ENCODE data around the gene SCML1.

The SCML1 gene, protein sequence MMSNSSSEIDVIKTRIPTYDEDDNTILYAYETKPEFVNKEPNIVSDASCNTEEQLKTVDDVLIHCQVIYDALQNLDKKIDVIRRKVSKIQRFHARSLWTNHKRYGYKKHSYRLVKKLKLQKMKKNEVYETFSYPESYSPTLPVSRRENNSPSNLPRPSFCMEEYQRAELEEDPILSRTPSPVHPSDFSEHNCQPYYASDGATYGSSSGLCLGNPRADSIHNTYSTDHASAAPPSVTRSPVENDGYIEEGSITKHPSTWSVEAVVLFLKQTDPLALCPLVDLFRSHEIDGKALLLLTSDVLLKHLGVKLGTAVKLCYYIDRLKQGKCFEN

DNA sequence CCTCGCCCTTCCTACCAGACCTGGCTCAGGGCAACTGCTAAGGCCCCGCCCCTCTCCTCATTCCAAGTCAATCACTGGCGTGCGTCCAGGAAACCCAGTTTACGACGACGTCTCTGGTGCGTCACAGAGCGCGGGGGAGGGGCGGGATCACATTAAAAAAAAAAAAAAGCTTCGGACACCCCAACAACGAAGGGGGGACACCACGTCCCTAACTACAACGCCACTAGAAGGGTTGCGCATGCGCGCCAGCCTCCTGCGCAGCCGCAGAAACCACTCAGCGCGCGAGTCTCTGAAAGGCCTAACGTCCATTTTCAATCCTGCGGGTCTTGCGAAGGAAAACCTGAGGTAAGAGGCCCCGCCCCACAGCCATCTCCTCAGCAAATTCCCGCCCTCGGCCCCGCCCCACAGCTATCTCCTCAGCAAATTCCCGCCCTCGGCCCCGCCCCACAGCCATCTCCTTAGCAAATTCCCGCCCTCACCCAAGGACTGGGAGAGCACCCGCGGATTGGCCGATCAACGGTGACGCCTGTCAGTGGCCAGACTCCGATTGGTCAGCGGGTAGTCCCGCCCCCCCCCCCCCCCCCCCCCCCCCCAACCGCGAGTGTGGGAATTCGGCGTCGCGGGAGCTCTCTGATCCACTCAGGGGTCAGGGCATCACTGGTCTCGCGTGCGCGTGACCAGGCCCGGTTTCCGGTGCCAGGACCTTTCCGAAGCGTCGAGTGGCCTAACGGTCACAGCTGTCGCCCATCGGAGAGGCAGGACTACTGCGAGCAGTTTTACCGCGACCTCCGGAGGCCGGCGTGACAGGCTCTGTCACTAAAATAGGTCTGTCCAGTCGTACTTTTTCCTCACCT is at the start of gene SCML1:
Gene SCML1 (plus strand): TSS at position 638 of the 854 bp plus-strand sequence. CDS start 6,694 bp downstream, outside the sequence.
- DNase-seq = peak; percentile 84 to 93

DNA sequence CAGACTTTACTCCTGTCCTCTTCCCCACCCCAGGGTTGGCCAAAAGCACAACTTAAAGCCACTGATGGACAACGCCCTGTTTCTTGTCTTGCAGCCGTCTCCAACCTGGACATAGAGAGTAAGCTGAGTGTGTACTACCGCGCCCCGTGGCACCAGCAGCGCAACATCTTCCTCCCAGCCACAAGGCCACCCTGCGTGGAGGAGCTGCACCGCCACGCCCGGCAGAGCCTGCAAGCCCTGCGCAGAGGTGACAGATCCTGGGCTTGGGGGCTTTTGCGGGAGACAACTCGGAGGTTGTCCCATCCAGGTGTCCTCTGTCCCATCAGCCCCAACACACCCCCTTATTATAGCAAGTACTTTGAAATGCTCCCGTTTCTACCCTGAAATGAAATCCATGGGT is 49.6 kb upstream of the SCML1 start:
- no peak for DNase-seq

DNA sequence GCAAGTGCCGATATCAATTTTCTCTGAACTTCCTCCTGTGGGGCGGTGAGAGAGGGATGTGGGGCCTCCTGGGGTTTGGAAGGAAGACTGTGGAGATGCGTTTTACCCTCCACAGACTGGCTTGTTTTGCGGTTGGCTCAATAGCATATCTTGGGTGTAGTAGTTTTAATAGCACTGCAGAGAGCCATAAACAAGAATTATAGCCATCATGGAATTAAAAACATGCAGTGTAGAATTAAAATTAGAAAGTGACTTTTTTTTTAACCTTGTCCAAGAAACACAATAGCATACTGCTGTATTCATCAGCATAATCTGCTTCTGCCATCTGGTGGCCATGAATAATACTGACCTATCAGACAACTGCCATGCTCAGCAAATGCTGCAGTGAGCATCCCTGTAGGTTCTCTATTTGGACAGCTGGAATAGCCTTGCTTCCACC is 47.3 kb upstream of the SCML1 start:
- peak; percentile 2 to 18 for DNase-seq

DNA sequence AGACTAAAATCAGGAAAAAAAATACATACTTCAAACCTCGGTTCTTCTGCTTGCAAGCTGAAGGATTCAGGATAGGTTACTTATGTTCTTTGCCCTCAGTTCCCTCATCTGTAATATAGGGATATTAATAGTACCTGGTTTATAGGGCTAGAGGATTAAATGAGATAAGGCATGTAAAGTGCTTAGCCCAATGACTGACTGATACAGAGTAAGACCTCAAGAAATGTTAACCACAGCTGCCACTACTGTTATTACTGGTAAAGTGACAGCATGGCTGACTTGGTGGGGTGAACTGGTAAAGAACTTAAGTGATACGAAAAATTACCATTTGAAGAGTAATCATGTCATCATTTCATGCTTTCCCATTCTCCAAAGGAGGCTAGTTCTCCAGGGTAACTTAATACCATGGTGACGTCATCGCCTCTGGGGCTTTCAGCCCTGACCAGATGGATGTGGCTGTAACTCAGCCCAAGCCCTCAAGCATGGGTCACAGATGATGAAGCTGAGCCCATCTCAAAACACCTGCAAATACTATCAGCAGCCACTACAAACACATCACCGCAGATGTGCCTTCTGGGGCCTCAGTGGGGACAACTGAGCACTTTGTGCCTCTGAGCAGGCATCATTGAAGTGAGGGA is 44.5 kb upstream of the SCML1 start:
- DNase-seq = no peak

DNA sequence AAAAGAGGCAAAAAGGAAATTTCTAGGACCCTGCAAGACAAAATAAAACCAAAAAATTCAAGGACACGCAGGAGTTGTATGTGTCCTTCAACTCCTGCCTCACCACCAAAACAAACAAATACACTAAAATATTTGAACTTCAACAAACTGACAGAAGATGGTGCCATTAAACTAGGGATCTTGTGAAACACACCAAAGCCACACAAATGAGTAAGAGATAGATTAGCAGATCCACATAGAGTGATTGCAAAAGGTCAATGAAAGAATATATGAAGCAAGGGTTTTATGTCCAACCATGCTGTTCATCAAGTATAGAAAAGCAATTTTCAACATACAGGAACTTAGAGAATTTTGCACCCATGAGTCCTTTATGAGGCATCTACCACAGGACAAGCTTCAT is 40.1 kb upstream of the SCML1 start:
- no peak for DNase-seq

DNA sequence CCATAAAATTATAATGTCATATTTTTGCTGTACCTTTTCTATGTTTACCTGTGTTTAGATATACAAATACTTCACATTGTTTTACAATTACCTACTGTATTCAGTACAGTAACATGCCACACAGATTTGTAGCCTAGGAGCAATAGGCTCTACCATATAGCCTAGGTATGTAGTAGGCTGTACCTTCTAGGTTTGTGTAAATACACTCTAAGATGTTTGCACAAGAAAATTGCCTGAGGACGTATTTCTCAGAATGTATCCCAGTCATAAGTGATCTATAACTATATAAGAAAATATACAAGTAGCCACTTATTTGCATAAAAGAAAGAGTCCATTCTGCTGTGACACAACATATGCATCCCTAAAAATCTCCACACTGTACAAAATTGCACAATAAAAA is 36.3 kb upstream of the SCML1 start:
- no peak for DNase-seq

DNA sequence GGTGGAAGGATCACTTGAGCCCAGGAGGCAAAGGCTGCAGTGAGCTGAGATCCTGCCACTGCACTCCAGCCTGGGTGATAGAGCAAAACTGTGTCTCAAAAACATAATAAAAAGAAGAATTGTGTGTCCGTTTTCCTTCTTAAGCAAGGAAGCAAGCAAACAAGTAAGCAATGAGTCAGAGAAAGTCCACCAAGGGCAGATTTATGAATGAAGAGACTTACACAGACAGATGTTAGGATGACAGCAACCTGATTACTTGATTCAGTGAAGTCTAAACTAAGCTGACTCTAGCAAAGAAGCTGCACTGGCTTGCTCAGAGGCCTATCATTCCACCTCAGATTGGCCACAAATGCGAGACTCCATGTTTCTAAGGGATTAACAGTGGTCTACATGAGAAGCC is 34.1 kb upstream of the SCML1 start:
- DNase-seq = no peak

DNA sequence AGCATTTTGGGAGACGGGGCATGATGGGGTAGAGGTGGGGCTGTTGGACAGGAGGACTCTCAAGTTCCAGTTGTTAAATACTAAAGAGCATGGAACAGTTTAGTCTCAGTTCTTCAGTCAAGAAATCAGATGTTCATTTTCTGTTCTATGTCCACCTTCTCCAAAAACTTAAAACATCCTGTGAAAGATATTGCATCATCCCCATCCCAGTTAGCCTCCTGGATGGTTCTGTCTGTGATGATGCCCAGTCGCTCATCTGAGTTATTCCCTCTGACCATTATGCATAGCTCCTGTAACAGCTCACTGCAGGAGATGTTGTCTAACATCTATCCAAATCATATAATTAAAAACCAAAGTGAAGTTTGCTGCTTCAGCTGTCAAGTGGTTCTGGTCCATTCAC is 32.1 kb upstream of the SCML1 start:
- no peak for DNase-seq

DNA sequence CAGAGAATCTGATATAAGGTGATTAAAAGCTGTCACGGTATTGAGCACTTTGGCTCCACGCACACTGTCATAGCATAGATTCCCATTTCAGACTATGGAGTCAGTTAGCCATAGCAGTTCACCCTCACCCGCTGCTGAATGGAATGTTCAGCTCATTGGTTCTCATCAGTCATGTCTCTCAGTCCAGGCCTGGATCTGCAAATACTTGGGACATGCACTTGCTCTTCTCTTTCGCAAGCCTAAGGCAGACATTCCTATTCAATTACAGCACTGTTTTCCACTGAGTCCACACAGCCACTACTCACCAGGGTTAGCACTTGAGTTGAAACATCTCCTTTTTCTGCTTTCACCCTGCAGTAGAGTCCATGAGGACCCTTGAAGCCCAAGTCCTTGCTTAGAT is 30.6 kb upstream of the SCML1 start:
- DNase-seq = no peak

DNA sequence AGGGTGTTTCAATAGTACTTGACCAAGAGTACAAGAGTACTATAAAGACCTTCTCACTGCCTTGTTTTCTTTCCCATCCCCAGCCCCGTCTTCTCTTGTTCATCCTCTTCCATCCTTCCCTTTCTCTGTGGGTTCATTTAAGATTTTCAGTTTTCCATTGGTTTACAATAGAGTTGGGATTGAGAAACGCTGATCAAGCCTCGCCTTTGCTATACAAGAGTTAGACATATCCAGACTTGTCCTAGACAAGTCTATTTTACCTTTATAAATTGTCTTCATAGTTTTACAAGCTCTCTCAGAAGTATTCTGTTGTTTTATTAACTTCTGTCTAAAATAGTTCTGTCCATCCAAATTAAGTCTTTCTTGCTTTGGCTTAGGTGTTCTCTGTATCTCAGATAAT is 29.6 kb upstream of the SCML1 start:
- no peak for DNase-seq

DNA sequence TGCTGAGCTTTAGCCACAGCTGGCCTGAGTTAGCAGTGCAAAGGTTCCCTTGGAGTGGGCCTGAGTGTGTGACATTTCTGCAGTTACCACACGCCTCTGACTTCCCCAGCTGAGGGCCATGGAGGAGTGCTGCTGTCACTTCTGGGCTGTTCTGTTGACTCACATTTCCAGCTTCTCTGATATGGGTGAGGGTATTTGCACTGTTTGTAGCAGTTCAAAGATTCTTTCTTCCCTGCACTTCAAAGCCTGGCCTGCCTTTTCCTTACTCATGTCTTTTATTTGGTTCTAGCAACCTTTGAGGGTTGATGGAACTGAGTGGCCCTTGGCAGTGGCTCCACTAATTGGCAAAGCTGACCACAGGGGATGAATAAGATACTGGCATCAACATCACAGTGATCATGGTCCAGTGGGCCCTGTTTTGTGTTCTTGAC is 26.4 kb upstream of the SCML1 start:
- no peak for DNase-seq

DNA sequence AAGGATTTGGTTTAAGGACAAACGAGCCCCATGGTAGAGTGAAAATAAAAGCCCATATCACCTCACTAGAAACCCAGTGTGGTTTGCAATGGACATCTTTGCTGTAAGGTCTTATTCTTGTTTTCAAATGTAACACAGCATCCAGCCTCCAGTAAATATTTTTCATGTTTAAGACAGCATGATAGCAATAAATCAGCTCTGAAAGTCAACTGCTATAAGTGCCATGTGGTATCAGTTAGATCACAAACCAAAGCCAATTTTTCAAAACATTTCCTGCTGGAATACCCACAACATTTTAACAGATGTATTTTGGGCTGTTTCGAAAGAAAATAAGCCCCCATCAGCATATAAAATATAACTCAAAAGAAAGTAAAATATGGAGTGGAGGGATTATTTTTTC is 24.0 kb upstream of the SCML1 start:
- DNase-seq = no peak

DNA sequence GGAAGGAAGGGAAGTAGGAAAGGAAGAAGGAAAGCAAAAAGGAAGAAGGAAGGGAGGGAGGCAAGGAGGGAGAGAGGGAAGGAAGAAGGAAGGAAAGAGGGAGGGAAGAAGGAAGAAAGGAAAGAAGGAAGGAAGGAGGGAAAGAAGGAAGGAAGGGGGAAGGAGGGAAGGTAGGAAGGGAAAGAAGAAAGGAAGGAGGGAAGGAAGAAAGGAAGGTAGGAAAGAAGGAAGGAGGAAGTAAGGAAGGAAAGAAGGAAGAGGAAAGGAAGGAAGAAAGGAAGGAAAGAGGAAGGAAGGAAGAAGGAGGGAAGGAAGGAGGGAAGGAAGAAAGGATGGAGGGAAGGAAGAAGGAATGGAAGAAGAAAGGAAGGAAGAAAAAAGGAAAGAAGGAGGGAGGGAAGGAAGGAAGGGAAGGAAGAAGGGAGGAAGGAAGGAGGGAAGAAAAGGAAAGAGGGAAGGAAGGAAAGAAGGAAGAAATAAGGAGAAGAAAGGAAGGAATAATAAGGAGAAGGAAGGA is 18.6 kb upstream of the SCML1 start:
- no peak for DNase-seq

DNA sequence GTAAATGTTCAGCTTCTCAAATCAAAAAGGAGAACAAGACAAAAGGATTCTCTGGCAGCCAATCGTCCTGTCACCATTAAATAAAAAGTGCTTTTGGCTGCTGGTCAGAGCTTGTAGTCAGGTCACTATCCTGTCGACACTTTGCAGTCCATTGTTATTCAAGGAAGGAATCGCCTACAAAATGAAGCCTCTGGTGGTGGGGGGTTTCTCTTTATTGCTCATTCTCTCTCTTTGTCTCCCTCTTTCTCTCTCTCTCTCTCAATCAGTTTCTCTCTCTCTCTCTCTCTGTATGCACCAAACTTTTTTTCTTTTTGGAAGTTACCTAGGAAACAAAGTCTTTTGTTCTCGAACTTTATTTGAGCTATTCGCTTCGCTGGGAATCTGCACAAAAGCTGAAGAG is 17.6 kb upstream of the SCML1 start:
- DNase-seq = no peak

DNA sequence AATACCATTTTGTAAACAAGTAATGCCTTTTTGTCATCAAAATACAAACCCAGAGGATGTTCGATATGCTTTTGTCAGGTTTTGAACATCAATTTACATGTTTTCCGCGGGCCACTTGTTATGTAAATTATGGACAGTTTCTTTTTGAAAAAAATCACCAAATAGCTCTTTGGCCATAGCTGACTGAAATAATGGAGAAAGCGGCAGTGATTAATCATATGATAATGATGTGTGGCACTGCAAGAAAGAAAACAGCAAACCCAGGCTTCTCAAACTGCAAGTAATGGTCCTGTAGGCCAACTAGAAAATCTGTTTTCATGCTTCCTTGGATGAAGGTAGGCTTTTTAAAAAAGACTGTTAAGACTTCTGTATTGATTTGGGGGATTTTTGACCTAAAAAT is 15.6 kb upstream of the SCML1 start:
- no peak for DNase-seq

DNA sequence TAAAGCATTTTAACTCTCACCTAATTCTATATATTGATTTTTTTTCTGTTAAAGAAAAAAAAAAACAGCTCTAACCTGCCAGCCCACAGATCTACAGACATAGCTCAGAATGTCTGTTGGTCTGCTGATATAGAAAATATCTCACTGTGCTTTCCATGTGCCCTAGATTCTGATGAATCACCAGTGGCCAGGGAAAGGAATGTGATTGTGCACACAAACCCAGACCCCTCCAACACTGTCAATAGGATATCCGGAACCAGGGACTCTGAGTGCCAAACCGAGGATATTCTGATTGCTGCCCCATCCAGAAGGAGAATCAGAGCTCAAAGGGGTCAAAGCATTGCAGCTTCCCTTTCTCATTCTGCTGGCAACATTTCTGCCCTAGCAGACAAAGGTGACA is 12.1 kb upstream of the SCML1 start:
- no peak for DNase-seq

DNA sequence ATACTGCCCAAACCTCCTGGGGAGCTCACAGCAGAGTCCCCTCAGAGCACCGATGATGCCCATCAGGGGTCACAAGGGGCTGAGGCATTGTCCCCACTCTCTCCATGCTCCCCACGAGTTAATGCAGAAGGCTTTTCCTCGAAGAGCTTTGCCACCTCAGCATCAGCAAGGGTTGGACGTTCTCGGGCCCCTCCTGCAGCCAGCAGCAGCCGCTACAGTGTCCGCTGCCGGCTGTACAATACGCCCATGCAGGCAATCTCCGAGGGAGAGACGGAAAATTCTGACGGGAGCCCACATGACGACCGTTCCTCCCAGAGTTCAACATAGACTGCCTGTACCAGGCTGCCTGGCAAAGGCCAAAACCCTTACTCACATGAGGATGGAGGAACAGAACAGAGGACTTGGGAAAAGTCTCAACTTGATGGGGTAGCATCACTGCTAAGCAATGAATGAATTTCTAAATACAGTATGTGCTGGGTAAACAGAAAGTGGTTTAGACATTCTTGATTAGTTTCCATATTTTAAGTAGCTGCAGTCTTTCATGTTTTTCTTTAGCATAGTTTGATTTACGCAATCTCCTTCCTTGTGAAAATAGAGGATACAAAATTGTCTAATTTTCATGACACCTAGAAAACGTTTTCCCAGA is 5.0 kb upstream of the SCML1 start:
- no peak for DNase-seq

DNA sequence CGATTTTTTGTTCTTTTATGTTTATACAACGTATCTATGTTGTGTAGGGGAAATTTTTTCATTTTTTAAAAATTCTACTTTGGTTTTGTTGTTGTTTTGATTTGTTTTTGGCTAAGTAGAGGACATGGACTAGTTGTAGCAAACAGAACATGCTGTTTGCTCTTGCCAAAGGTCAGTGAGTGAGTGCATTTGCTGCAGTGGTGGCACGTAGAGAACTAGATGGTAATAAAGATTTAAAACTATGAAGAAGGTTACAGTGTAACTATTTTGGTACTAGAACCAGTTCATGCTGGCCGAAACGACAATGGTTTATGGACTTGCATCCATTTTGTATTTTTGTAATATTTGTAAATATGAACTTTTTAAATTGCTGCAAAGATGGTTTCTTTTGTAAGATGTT is 1.9 kb upstream of the SCML1 start:
- DNase-seq = no peak

DNA sequence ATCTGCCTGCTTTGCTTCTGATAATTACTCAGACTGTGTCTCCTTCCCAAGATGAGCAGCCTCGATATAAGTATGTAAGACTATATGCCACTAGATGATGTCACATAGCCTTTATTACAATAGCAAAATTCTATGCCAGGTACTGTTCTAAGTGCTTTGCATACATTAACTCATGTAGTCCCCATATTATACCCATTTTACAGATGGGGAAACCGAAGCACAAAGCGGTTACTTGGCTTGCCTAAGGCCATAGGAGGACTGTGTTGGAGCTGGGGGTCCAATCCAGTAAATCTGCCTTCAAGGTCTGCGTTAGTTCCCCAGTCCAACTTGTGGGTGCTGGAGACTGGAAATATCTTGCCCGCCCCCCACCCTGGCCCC is 826 bp upstream of the SCML1 start:
- DNase-seq = no peak

DNA sequence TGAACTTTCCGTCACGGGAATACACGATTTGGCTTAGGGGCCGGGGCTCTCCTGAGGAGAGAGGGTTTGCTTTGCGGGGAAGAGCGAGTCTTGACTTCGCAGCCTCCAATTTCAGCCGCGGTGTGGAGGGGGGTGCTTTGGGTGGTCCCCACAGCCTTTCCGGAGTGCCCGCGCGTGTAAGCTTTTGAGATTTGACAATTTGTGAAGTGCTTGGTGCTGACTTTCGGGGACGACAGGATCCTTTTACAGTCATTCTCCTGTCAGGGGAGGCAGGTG is 355 bp downstream of the SCML1 start:
- DNase-seq = no peak

DNA sequence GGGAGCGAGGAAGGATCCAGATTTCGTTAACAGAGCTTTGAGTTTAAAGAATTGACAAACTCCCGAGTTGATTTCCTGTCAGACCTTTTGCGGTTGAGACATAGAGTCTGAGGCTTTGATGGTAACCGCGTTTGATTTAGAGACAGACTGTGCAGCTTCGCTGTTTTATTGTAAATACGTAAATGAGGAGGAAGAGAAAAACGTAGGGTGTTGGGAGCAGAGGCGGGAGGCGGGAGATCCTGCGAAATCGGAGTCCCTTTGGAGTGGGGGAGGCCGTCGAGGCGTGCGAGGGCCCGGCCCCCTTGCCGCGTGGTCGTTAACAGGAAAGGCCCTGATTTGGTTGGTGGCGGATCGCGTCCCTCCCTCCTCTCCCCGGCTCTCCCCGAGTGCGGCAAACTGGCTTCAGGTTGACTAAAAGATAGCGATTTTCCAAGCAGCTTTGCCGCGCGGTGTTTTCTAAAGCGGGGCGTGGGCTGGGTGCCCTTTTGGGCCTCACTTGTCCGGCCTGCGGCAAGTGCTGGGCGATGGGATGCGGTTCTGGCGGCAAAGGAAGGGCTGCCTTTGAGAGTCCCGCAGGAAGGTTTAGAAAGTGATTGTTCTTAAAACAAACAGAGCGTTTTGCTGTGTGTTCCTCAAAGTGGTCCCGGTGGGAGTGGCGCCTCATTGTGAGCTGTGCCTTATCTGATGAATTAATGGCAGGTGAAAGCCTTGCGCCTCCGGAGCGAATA is 857 bp downstream of the SCML1 start:
- DNase-seq = peak; percentile 14 to 32

DNA sequence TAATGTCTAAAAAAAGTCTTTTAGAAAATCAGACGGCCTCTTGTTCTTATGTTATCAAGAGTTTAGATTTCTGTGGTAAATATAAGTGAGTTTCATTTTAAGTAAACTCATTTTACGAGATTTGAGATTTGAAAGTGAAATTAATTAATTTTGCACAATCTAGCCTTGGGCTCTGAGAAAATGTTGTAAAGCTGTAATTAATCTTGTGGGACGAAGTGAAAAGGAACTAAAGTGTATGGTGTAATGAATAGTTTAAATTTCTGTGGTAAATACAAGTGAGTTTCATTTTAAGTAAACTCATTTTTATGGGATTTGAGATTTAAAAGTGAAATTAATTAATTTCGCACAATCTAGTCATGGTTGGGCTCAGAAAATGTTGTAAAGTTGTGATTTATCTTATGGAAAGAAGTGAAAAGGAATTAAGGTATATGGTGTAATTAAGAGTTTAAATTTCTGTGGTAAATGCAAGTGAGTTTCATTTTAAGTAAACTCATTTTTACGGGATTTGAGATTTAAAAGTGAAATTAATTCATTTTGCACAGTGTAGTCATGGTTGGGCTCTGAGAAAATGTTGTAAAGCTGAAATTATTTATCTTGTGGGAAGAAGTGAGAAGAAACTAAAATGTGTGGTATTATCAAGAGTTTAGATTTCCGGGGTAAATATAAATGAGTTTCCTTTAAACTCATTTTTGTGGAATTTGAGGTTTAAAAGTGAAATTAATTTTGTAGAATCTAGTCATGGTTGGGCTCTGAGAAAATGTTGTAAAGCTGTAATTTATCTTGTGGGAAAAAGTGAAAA is 1.6 kb downstream of the SCML1 start:
- no peak for DNase-seq
